Right atrium auricular region (tissue), 2 donors: ENCODE measurements around the gene POLR1D. TPM values are rescaled to one million over a fixed set of nuclear protein-coding genes. Genes with fewer than 3 reads are reported as not detected.

Source experiments
- DNase-seq: peaks from one replicate; pipeline ENCODE4 v3.0.0-alpha.2; 2019; ENCODE audit warnings: low spot score
- H3K27ac ChIP-seq, 2 donors: fragments of 200-600 bp; sonication (generic); 1 replicate in 1 of 2; 2 replicates in 1 of 2; pipeline ENCODE4 v1.5.1; 2016 to 2019
- H3K27me3 ChIP-seq, 2 donors: fragments of 200-600 bp; sonication (generic); one replicate each; pipeline versions ENCODE4 v1.5.1 to v1.6.0; 2017 to 2019
- H3K36me3 ChIP-seq: fragments of 200-600 bp; sonication (generic); one replicate; pipeline ENCODE4 v1.5.1; 2016
- H3K4me1 ChIP-seq, 2 donors: fragments of 200-600 bp; sonication (generic); one replicate each; pipeline versions ENCODE4 v1.5.1 to v1.6.0; 2017 to 2019
- H3K4me3 ChIP-seq, 2 donors: fragments of 200-600 bp; sonication (generic); 1 replicate in 1 of 2; 2 replicates in 1 of 2; pipeline ENCODE4 v1.5.1; 2017 to 2019; ENCODE audit warnings: mild to moderate bottlenecking in 1 of 2, moderate library complexity in 1 of 2
- H3K9me3 ChIP-seq, 2 donors: fragments of 200-600 bp; sonication (generic); one replicate each; pipeline ENCODE4 v1.5.1; 2019
- total RNA-seq, 2 donors: library from RNA; depleted of rRNA; stranded (reverse); fragments of >200 nt; gene quantifications; one replicate each; pipeline ENCODE4 v1.1.0, GENCODE V29; 2016
- TF ChIP-seq, protein P1 (sequence below), 2 donors: fragments of 200-600 bp; sonication (generic); IDR thresholded peaks; one replicate each; pipeline ENCODE4 v1.5.1; 2019; ENCODE audit warnings: antibody characterized with exemption in 2 of 2

POLR1D gene
- total RNA-seq, 2 donors from 2014 or later = 75.6 to 89.3 TPM

DNA sequence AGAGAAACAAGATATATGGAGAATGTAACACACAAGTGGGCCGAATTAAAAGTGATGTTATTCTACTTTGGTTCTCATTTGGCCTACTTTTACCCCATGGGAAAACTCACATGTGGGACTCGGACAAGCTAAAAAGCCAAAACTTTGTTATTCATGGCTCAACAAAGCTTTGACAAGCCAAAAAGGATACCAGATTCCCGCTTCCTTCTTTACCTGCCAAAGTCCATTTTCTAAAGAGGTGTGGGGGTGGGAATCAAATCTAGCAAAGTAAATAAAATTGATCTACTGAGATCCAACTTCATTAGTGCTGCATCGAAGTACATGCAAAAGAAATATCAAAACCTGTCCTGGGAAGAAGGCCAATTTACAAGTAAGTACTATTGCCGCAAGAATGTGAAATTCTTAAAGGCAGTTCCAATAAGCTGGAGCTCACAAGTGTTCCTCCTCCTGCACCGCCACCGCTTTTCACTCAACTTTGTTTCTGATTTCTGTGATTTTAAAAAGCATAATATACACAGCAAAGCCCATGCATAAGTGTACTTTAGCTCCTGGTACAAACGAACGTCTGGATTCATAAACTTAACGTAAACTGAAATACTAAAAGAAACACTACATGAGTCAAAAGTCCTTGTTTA lies 2.5 kb upstream of the POLR1D start:
- Histone ChIP-seq H3K4me3 (peak overlapping the region; percentile 92 to 98), H3K27ac (peak overlapping the region; percentile 96 to 98), H3K27me3 (no peaks in the 10 kb centered on the region), H3K9me3 (no peaks in the 10 kb centered on the region), H3K4me1 (peaks cover 0 to 29% of the 10 kb centered on the region in 2 donors), H3K36me3 (no peaks in the 10 kb centered on the region)
- TF ChIP-seq, protein P1, sequence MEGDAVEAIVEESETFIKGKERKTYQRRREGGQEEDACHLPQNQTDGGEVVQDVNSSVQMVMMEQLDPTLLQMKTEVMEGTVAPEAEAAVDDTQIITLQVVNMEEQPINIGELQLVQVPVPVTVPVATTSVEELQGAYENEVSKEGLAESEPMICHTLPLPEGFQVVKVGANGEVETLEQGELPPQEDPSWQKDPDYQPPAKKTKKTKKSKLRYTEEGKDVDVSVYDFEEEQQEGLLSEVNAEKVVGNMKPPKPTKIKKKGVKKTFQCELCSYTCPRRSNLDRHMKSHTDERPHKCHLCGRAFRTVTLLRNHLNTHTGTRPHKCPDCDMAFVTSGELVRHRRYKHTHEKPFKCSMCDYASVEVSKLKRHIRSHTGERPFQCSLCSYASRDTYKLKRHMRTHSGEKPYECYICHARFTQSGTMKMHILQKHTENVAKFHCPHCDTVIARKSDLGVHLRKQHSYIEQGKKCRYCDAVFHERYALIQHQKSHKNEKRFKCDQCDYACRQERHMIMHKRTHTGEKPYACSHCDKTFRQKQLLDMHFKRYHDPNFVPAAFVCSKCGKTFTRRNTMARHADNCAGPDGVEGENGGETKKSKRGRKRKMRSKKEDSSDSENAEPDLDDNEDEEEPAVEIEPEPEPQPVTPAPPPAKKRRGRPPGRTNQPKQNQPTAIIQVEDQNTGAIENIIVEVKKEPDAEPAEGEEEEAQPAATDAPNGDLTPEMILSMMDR (IDR thresholded peaks at IDR 0.05) = no peak
- DNase-seq = no peak

- DNase-seq = peak; percentile 62
- TF ChIP-seq, protein P1 (IDR thresholded peaks at IDR 0.05) = peak in 1 of 2 donors; percentile 57
Observed at GRCh38 chr13:27619728-27620376, 1.8 kb upstream of the POLR1D start.

DNA sequence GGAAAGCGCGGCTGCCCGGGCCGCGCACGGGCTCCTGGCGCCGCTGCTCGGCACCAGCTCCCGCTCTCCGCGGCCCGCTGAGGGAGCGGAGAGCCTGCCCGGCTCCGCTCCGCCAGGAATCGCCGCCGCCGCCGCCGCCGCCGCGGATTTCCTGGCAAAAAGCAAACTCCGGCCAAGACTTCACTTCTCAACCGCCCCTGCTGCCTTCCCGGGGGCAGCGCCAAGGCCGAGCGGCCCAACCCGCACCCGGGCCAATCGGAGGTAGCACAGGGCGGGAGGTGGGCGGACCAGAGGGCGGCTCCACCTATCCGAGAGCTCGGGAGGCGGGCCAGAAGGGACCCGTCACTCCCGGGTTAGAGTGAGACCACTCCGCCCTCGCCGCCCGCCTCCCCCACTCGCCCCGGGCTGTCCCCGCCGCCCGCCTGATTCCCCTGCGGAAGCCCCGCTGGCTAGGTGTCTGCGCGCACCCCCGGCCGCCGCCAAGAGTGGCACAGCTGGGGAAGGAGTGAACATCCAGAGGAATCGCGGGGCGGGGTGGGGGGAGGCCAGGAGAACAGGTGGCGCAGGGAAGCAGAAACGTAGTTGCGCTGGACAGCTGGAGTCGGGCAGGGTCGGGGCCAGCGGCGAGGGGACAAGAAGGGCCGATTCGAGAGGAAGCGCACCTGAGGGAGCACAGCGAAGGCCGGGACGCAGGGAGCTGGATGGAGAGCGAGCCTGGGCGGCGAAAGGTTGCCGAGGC lies 1.1 kb upstream of the POLR1D start, which contains the start of gene LNX2:
Gene LNX2 (minus strand): TSS at position 153 of the 739 bp plus-strand sequence. CDS start 38,826 bp downstream, outside the sequence.
- Histone ChIP-seq H3K4me3 (peak within 1 kb of the TSS; percentile 92 to 98), H3K4me1 (peaks cover 0 to 29% of the 10 kb centered on the region in 2 donors), H3K27ac (peak within 1 kb of the TSS; percentile 96 to 98), H3K9me3 (no peaks in the 10 kb centered on the region), H3K27me3 (no peaks in the 10 kb centered on the region), H3K36me3 (no peaks in the 10 kb centered on the region)
- TF ChIP-seq, protein P1 (IDR thresholded peaks at IDR 0.05) = peak in 1 of 2 donors; percentile 37
- peak; percentile 98 for DNase-seq

More at GRCh38 chr13:27619728-27620376, 1.8 kb upstream of the POLR1D start:
- Histone ChIP-seq H3K36me3 (no peaks in the 10 kb centered on the region), H3K4me1 (peaks cover 0 to 29% of the 10 kb centered on the region in 2 donors), H3K27ac (peak overlapping the region; percentile 96 to 98), H3K27me3 (no peaks in the 10 kb centered on the region), H3K9me3 (no peaks in the 10 kb centered on the region), H3K4me3 (peak overlapping the region; percentile 92 to 98)

DNA sequence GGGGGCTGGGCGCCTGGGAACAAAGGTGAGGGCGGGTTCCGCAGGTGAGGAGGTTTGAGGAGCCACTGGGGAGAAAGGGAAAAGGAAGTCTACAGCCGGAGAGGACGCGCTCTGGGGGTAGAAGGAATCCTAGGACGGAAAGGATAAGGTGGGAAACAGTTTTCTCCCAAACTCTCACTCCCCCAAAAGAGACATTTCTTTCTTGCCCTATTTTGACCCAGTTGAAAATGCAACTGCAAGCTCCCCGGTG lies 651 bp upstream of the POLR1D start:
- peak overlapping the region; percentile 96 to 98 for H3K27ac ChIP-seq
- TF ChIP-seq, protein P1 (IDR thresholded peaks at IDR 0.05) = no peak
- no peaks in the 10 kb centered on the region for H3K36me3 ChIP-seq
- no peaks in the 10 kb centered on the region for H3K9me3 ChIP-seq
- H3K27me3 ChIP-seq = no peaks in the 10 kb centered on the region
- peak overlapping the region; percentile 92 to 98 for H3K4me3 ChIP-seq
- peaks cover 0 to 29% of the 10 kb centered on the region in 2 donors for H3K4me1 ChIP-seq
- DNase-seq = no peak

DNA sequence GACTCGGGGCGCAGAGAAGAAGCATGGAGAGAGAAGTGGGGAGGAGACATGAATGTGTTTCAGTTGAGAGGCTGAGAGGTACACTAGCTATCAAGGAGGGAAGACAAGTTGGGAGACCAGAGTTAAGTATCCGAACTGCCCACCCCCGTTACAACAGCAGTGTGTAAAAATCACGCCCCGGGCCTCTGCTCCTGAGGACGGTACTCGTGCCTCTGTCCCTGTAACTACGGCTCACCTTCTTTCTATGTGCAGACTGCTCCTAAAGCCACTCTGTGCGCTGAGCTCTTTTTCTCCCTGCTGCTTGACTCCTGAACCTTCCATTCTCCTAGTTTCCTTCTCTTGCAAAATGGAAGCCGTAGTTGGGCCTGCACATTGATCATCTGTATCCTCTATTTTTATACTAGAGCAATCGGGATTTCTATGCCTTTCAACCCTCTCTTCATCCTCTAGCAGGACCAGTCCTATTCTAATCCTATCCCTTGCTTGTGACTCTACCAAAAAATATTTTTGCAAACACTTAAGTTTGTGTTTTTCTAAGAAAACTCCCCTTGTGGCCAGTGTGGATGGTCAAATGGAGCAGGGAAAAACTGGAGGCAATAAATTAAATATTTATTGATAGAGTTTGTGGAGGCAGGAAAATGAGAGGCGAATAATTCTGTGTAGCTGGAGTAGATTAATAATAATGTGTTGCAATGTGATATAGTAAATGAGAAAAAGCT lies 569 bp downstream of the POLR1D start:
- Histone ChIP-seq H3K9me3 (no peaks in the 10 kb centered on the region), H3K36me3 (no peaks in the 10 kb centered on the region), H3K4me3 (peak overlapping the region; percentile 92 to 98), H3K4me1 (peaks cover 0 to 29% of the 10 kb centered on the region in 2 donors), H3K27ac (peak overlapping the region; percentile 96 to 98), H3K27me3 (no peaks in the 10 kb centered on the region)
- DNase-seq = no peak
- TF ChIP-seq, protein P1 (IDR thresholded peaks at IDR 0.05) = peak in 1 of 2 donors; percentile 16
